H1 (cell line): ENCODE results near the gene MANSC1. TPM values are rescaled to one million over a fixed set of nuclear protein-coding genes. Genes with fewer than 3 reads are reported as not detected.

Experiments used
- CTCF ChIA-PET: fragments of 300-600 bp; sonication (Branson Sonifier 250); formaldehyde crosslinking; loops from one replicate; lab custom pipeline; 2021; ENCODE audit not compliant: partially characterized antibody; lab: Charles Lee
- POLR2A ChIA-PET: fragments of 300-600 bp; sonication (Branson Sonifier 250); formaldehyde crosslinking; loops from one replicate; lab custom pipeline; 2021; ENCODE audit warnings: inconsistent platforms; ENCODE audit not compliant: partially characterized antibody; lab: Charles Lee
- DNase-seq, 2 experiments: peaks; one replicate each; pipeline versions ENCODE4 v3.0.0 to v3.0.0-alpha.2; 2010 to 2022; ENCODE audit warnings: low spot score in 2 of 2, low read depth in 1 of 2, mixed read lengths in 1 of 2
- FAIRE-seq: peaks from 2 replicates; lab custom pipeline; 2011; peaks lifted over from hg19 to GRCh38; lab: Jason Lieb, UNC
- H2AFZ ChIP-seq: 2 replicates; pipeline ENCODE4 v1.8.1; 2012; ENCODE audit warnings: low read length, inconsistent platforms
- H2AK5ac ChIP-seq: 2 replicates; pipeline ENCODE4 v1.6.1; 2013; ENCODE audit warnings: low read depth, low read length
- H2BK120ac ChIP-seq: replicated peaks from 2 replicates; pipeline ENCODE3; 2013; ENCODE audit warnings: low read depth, low read length, inconsistent platforms
- H2BK12ac ChIP-seq: 2 replicates; pipeline ENCODE4 v1.6.1; 2013; ENCODE audit warnings: low read depth, low read length
- H2BK15ac ChIP-seq: 2 replicates; pipeline ENCODE4 v1.6.1; 2013; ENCODE audit warnings: low read length
- H2BK20ac ChIP-seq: 2 replicates; pipeline ENCODE4 v1.6.1; 2013; ENCODE audit warnings: low read length
- H2BK5ac ChIP-seq: 2 replicates; pipeline ENCODE4 v1.6.1; 2013; ENCODE audit warnings: low read depth, low read length
- H3K14ac ChIP-seq: 2 replicates; pipeline ENCODE4 v1.6.1; 2013; ENCODE audit warnings: inconsistent platforms; ENCODE audit not compliant: insufficient read length
- H3K18ac ChIP-seq: 2 replicates; pipeline ENCODE4 v1.6.1; 2013; ENCODE audit warnings: low read length; ENCODE audit errors: extremely low read depth
- H3K23ac ChIP-seq: 2 replicates; pipeline ENCODE4 v1.6.1; 2013; ENCODE audit warnings: inconsistent platforms; ENCODE audit not compliant: insufficient read length
- H3K23me2 ChIP-seq: 2 replicates; pipeline ENCODE4 v1.6.1; 2013; ENCODE audit warnings: low read depth, low read length
- H3K27ac ChIP-seq: 2 replicates; pipeline ENCODE4 v1.6.1; 2011; ENCODE audit warnings: low read depth, low read length, inconsistent platforms
- H3K27me3 ChIP-seq, 4 experiments: replicated peaks in 1 of 4; 1 replicate in 1 of 4; 2 replicates in 3 of 4; pipeline versions ENCODE4 v1.6.1 to v1.8.1; 2011 to 2013; ENCODE audit warnings: low read length in 3 of 4, mild to moderate bottlenecking in 3 of 4, inconsistent platforms in 2 of 4, mixed read lengths in 2 of 4, moderate library complexity in 1 of 4; ENCODE audit not compliant: control insufficient read depth in 3 of 4, insufficient read depth in 3 of 4; ENCODE audit errors: extremely low read depth in 1 of 4
- H3K36me3 ChIP-seq, 4 experiments: 2 replicates each; pipeline versions ENCODE4 v1.6.1 to v1.8.1; 2011 to 2013; ENCODE audit warnings: mild to moderate bottlenecking in 4 of 4, low read length in 3 of 4, moderate library complexity in 2 of 4, control low read depth in 1 of 4, inconsistent platforms in 1 of 4; ENCODE audit not compliant: insufficient read depth in 4 of 4, control insufficient read depth in 2 of 4
- H3K4ac ChIP-seq: replicated peaks from 2 replicates; pipeline ENCODE3; 2013; ENCODE audit warnings: low read length, low read depth, mixed read lengths, inconsistent platforms; ENCODE audit not compliant: insufficient read length
- H3K4me1 ChIP-seq, 4 experiments: replicated peaks in 1 of 4; 1 replicate in 1 of 4; 2 replicates in 3 of 4; pipeline versions ENCODE4 v1.6.1 to v1.8.1; 2011 to 2013; ENCODE audit warnings: low read length in 3 of 4, inconsistent platforms in 2 of 4, mixed read lengths in 1 of 4; ENCODE audit not compliant: insufficient read depth in 4 of 4, control insufficient read depth in 3 of 4
- H3K4me2 ChIP-seq, 2 experiments: 2 replicates each; pipeline versions ENCODE4 v1.6.1 to v1.8.1; 2011 to 2013; ENCODE audit warnings: low read depth in 2 of 2, low read length in 2 of 2, control low read depth in 1 of 2, inconsistent platforms in 1 of 2, mild to moderate bottlenecking in 1 of 2; ENCODE audit not compliant: insufficient read depth in 1 of 2
- H3K4me3 ChIP-seq, 4 experiments: fragments of 200-600, 300-600 bp in 1 of 4; sonication (generic), shearing (Covaris generic), sonication (Bioruptor Twin) in 1 of 4; 2 replicates each; pipeline versions ENCODE4 v1.5.1 to v1.8.1; 2011 to 2016; ENCODE audit warnings: low read length in 4 of 4, low read depth in 3 of 4, control low read depth in 2 of 4, inconsistent platforms in 2 of 4, mild to moderate bottlenecking in 2 of 4, mixed read lengths in 1 of 4, moderate library complexity in 1 of 4; ENCODE audit not compliant: insufficient read depth in 2 of 4; ENCODE audit errors: extremely low read depth in 1 of 4
- H3K56ac ChIP-seq: replicated peaks from 2 replicates; pipeline ENCODE3; 2013; ENCODE audit warnings: low read depth, mild to moderate bottlenecking, mixed read lengths, low read length, inconsistent platforms; ENCODE audit not compliant: insufficient read length
- H3K79me1 ChIP-seq: 2 replicates; pipeline ENCODE4 v1.6.1; 2013; ENCODE audit warnings: low read depth, low read length, control low read depth
- H3K79me2 ChIP-seq, 2 experiments: 2 replicates each; pipeline versions ENCODE4 v1.6.1 to v1.8.1; 2012 to 2013; ENCODE audit warnings: low read length in 2 of 2, mild to moderate bottlenecking in 2 of 2, inconsistent platforms in 1 of 2; ENCODE audit not compliant: insufficient read depth in 2 of 2, control insufficient read depth in 1 of 2
- H3K9ac ChIP-seq, 4 experiments: replicated peaks in 1 of 4; 1 replicate in 1 of 4; 2 replicates in 3 of 4; pipeline versions ENCODE4 v1.6.1 to v1.8.1; 2011 to 2013; ENCODE audit warnings: low read depth in 3 of 4, low read length in 3 of 4, control low read depth in 2 of 4, mild to moderate bottlenecking in 2 of 4, moderate library complexity in 2 of 4, inconsistent platforms in 1 of 4; ENCODE audit errors: extremely low read depth in 1 of 4
- H3K9me3 ChIP-seq, 2 experiments: 2 replicates each; pipeline versions ENCODE4 v1.6.1 to v1.8.1; 2012 to 2013; ENCODE audit warnings: mild to moderate bottlenecking in 2 of 2, moderate library complexity in 2 of 2, control low read depth in 1 of 2, inconsistent platforms in 1 of 2, low read depth in 1 of 2, low read length in 1 of 2, mixed read lengths in 1 of 2; ENCODE audit not compliant: insufficient read depth in 2 of 2
- H4K20me1 ChIP-seq, 2 experiments: replicated peaks in 1 of 2; 2 replicates each; pipeline versions ENCODE3 to v1.8.1; 2011 to 2013; ENCODE audit warnings: inconsistent platforms in 2 of 2, low read length in 2 of 2, mild to moderate bottlenecking in 1 of 2; ENCODE audit not compliant: insufficient read depth in 2 of 2, control insufficient read depth in 1 of 2
- H4K5ac ChIP-seq: 2 replicates; pipeline ENCODE4 v1.6.1; 2013; ENCODE audit warnings: low read length, low read depth, mixed read lengths, inconsistent platforms; ENCODE audit not compliant: insufficient read length
- H4K8ac ChIP-seq: 2 replicates; pipeline ENCODE4 v1.8.0; 2013; ENCODE audit warnings: mild to moderate bottlenecking, moderate library complexity, low read length, inconsistent platforms; ENCODE audit not compliant: insufficient read depth; ENCODE audit errors: extremely low read depth
- H4K91ac ChIP-seq: replicated peaks from 2 replicates; pipeline ENCODE3; 2013; ENCODE audit warnings: low read length, mixed read lengths, inconsistent platforms; ENCODE audit not compliant: insufficient read length
- CHD1 ChIP-seq: IDR thresholded peaks from 2 replicates; pipeline ENCODE4 v1.6.1; 2012; ENCODE audit warnings: low read depth, low read length, improper control_type of control experiment
- CHD2 ChIP-seq: IDR thresholded peaks from 2 replicates; pipeline ENCODE4 v1.6.1; 2012; ENCODE audit warnings: low read length, improper control_type of control experiment
- FOSL1 ChIP-seq: IDR thresholded peaks from 2 replicates; pipeline ENCODE4 v1.6.1; 2011; ENCODE audit warnings: mild to moderate bottlenecking, low read depth, low read length, moderate library complexity; ENCODE audit not compliant: insufficient read depth
- HDAC6 ChIP-seq: IDR thresholded peaks from one replicate; pipeline ENCODE4 v1.7.1; 2012; ENCODE audit warnings: low read depth, mild to moderate bottlenecking, inconsistent platforms, low read length, moderate library complexity
- KDM4A ChIP-seq: IDR thresholded peaks from one replicate; pipeline ENCODE4 v1.7.1; 2012; ENCODE audit warnings: low read depth, mild to moderate bottlenecking, moderate library complexity, low read length, inconsistent platforms; ENCODE audit not compliant: severe bottlenecking
- SIN3A ChIP-seq, 2 experiments: IDR thresholded peaks in 1 of 2; conservative IDR thresholded peaks in 1 of 2; 2 replicates each; pipeline ENCODE4 v1.6.1; 2011 to 2012; ENCODE audit warnings: low read length in 2 of 2, improper control_type of control experiment in 1 of 2, low read depth in 1 of 2, mild to moderate bottlenecking in 1 of 2
- SP1 ChIP-seq: IDR thresholded peaks from 2 replicates; pipeline ENCODE4 v1.6.1; 2011; ENCODE audit warnings: low read depth, low read length
- WGBS, 2 experiments: shearing (Covaris generic) in 1 of 2; methylation state at CpG; one replicate each; pipeline versions ENCODE4 v1.1.6 to v1.1.7; 2013 to 2015; ENCODE audit warnings: low lambda C conversion rate in 2 of 2, mixed read lengths in 2 of 2, inconsistent platforms in 1 of 2, low coverage in 1 of 2, missing lambda C conversion rate in 1 of 2; ENCODE audit not compliant: insufficient replicate concordance in 2 of 2, insufficient coverage in 1 of 2, insufficient read length in 1 of 2; ENCODE audit errors: extremely low coverage in 1 of 2, missing lambda C conversion rate in 1 of 2; 5-methylcytosine and 5-hydroxymethylcytosine counted together
- polyA plus RNA-seq, 7 experiments: library from polyadenylated mRNA; depleted of rRNA in 3 of 7; stranded (reverse) in 5 of 7; unstranded in 2 of 7; fragments of >200 nt in 5 of 7; fragments of 200-250 nt in 2 of 7; gene quantifications; 1 replicate in 5 of 7; 2 replicates in 1 of 7; 4 replicates in 1 of 7; pipeline versions ENCODE4 v1.2.1 to v1.2.3, GENCODE V29; 2011 to 2013; ENCODE audit warnings: missing spikeins in 2 of 7, mixed read lengths in 2 of 7
- total RNA-seq: library from RNA; stranded (reverse); fragmentation: NEBNext Ultra II Directional; extraction: Animal tissue kit (Norgen Biotek cat#: 25700); gene quantifications from 2 replicates; pipeline ENCODE4 v1.2.1, GENCODE V29; 2021
- TF ChIP-seq, protein P1 (sequence below): IDR thresholded peaks from 2 replicates; pipeline ENCODE4 v1.6.1; 2011; ENCODE audit warnings: low read depth, mild to moderate bottlenecking, low read length; ENCODE audit not compliant: insufficient read depth

The MANSC1 gene
- total and polyA plus RNA-seq, 2 of the 8 experiments (the other 6 are each of a cell fraction or from before 2014, with no cell fraction given) = 2.0 to 8.9 TPM

DNA sequence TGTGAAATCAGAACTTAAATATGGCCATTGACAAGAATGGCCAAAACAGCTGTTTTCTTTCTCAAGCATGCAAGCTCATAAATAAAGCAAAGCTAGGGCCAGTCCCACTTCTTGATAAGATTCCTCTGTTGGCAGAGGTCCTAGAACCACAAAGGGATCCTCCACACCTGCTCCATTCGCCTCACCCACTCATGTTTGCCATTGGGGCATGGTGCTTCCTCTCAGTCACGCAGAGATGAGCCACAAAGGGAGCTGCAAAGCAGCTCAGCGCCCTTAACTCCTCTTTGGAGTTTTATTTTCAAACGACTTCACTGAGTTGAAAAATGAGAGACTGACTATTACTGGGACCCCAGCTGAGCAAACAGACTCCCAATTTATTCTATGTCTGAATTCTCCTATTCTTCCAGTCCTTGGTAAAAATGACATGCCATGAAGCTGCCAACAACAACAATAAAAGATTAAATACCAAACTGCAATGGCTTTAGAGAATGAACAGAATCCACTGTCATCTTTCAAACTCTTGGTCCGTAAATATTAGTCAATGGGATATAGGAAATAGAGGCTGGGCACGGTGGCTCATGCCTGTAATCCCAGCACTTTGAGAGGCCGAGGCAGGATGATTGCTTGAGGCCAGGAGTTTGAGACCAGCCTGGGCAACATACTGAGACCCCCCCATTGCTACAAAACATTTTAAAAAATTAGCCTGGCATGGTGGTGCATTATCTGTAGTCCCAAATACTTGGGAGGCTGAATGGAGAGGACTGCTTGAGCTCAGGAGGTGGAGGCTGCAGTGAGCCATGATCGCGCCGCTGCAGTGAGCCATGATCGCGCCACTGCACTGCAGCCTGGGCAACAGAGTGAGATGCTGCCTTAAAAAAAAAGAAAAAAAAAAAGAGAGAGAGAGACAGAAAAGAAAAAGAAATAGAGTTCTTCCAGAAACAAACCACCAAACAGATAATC lies 16.4 kb downstream of the MANSC1 start:
- Histone ChIP-seq H2BK15ac (0 out of 2 replicates have a peak overlapping the region, but pooled peaks have one; percentile 29), H4K91ac (no peak overlapping the region), H3K9ac (no peak overlapping the region), H3K79me2 (no peaks in the 10 kb centered on the region), H3K4me3 (no peak overlapping the region), H3K14ac (no peak overlapping the region), H2BK5ac (no peak overlapping the region), H3K23ac (no peak overlapping the region), H2BK20ac (no peak overlapping the region)
- DNase-seq (no peak), FAIRE-seq (no peak)
- CTCF ChIA-PET = interaction anchor here (0.5 to 6.1 kb wide), 23 partner anchors 9 to 878 kb away, joined by 3 to 38 read pairs (median 4); partner anchors contain the start of genes BORCS5 and MANSC1
- TF ChIP-seq SP1 (no peak), CHD2 (no peak), SIN3A (conservative IDR thresholded peaks at IDR 0.05 in 1 of 2, IDR thresholded peaks at IDR 0.05 in 1 of 2; ENCODE audit: low read depth in 1 of 2, low read length in 2 of 2) (no peak), HDAC6 (no peak), CHD1 (no peak), FOSL1 (no peak), KDM4A (no peak)
- TF ChIP-seq, protein P1, sequence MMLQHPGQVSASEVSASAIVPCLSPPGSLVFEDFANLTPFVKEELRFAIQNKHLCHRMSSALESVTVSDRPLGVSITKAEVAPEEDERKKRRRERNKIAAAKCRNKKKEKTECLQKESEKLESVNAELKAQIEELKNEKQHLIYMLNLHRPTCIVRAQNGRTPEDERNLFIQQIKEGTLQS = no peak
- TF ChIP-seq, all 59 proteins: peak for 0
- Histone ChIP-seq H3K4me2 (no peak overlapping the region), H3K36me3 (no peaks in the 10 kb centered on the region; a peak in 1 of 8 replicates), H3K4me1 (peaks cover 4 to 11% (median 9%) of the 10 kb centered on the region in 4 experiments; a peak in 4 of 7 replicates), H3K18ac (no peak overlapping the region), H3K27me3 (no peaks in the 10 kb centered on the region), H2BK120ac (no peak overlapping the region), H2BK12ac (no peak overlapping the region), H3K9me3 (no peaks in the 10 kb centered on the region), H4K5ac (no peak overlapping the region), H4K8ac (no peak overlapping the region), H3K56ac (no peak overlapping the region), H4K20me1 (no peaks in the 10 kb centered on the region), H3K23me2 (no peaks in the 10 kb centered on the region; the same call in 1 of the 2 replicates), H3K79me1 (no peaks in the 10 kb centered on the region), H3K27ac (no peak overlapping the region), H2AFZ (no peak overlapping the region), H3K4ac (no peak overlapping the region), H2AK5ac (no peak overlapping the region)
- WGBS, 2 experiments = 97% methylated on average over 12 of the region's 12 CpGs; no CpG with 5 or more reads in 1 of the 2 experiments
- POLR2A ChIA-PET = interaction anchor here (0.8 to 2.6 kb wide), 3 partner anchors 16 to 252 kb away, joined by 3 to 8 read pairs (median 3); partner anchors contain the start of genes LRP6 and MANSC1
